ENCODE results near the gene TMEM186. TPM values are rescaled to one million over a fixed set of nuclear protein-coding genes. Genes with fewer than 3 reads are reported as not detected.

Gene TMEM186
- total RNA-seq, 2 experiments from 2014 or later = 1.9 to 3.1 TPM

DNA sequence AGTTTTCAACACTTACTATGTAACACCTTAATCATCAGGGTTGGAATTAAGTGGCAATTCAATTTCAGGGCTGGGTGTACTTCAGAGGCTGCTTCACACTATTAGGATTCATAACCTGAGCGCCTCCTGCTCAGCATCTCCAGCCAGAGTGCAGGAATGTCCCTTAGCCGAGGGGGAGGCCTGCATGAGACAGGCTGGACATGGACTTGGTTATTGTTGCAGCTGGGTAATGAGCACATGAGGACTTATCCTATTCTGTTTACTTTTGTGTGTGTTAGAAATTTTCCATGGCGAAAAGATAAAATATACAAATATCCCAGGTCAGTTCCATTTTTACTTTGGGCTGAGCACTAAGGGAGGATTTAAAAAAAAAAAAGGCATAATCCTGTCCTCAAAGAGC lies 10.6 kb upstream of the TMEM186 start:
- H3K9me3 Mint-ChIP-seq = no peaks in the 10 kb centered on the region
- Histone ChIP-seq H3K4me1 (ENCODE audit: insufficient read depth, low read length) (no peaks in the 10 kb centered on the region), H3K36me3 (ENCODE audit: insufficient read depth, low read length) (peaks cover 92% of the 10 kb centered on the region), H3K27ac (ENCODE audit: low read depth in 1 of 2, low read length in 2 of 2) (no peak overlapping the region), H3K9me3 (ENCODE audit: control insufficient read depth in 1 of 2, insufficient read depth in 1 of 2, low read length in 2 of 2) (no peaks in the 10 kb centered on the region), H3K27me3 (ENCODE audit: control insufficient read depth in 1 of 2, insufficient read depth in 2 of 2, low read length in 2 of 2) (no peaks in the 10 kb centered on the region), H3K4me3 (ENCODE audit: low read length) (no peak overlapping the region)
- TF ChIP-seq, protein P1, sequence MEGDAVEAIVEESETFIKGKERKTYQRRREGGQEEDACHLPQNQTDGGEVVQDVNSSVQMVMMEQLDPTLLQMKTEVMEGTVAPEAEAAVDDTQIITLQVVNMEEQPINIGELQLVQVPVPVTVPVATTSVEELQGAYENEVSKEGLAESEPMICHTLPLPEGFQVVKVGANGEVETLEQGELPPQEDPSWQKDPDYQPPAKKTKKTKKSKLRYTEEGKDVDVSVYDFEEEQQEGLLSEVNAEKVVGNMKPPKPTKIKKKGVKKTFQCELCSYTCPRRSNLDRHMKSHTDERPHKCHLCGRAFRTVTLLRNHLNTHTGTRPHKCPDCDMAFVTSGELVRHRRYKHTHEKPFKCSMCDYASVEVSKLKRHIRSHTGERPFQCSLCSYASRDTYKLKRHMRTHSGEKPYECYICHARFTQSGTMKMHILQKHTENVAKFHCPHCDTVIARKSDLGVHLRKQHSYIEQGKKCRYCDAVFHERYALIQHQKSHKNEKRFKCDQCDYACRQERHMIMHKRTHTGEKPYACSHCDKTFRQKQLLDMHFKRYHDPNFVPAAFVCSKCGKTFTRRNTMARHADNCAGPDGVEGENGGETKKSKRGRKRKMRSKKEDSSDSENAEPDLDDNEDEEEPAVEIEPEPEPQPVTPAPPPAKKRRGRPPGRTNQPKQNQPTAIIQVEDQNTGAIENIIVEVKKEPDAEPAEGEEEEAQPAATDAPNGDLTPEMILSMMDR (IDR thresholded peaks at IDR 0.05) = no peak
- intact Hi-C loops (cut with DNase I, micrococcal nuclease) = no loop called here
- ATAC-seq (ENCODE audit: poor library complexity) (no peak), DNase-seq (no peak)
- CTCF ChIA-PET = no interaction called here
- H3K27me3 Mint-ChIP-seq = no peaks in the 10 kb centered on the region
- no peak overlapping the region for H3K4me3 Mint-ChIP-seq
- no peak overlapping the region for H3K27ac Mint-ChIP-seq
- H3K36me3 Mint-ChIP-seq (ENCODE audit: low read depth) = peaks cover 91% of the 10 kb centered on the region
- POLR2A ChIA-PET = no interaction called here
- peaks cover 4% of the 10 kb centered on the region for H3K4me1 Mint-ChIP-seq (ENCODE audit: low read depth)

DNA sequence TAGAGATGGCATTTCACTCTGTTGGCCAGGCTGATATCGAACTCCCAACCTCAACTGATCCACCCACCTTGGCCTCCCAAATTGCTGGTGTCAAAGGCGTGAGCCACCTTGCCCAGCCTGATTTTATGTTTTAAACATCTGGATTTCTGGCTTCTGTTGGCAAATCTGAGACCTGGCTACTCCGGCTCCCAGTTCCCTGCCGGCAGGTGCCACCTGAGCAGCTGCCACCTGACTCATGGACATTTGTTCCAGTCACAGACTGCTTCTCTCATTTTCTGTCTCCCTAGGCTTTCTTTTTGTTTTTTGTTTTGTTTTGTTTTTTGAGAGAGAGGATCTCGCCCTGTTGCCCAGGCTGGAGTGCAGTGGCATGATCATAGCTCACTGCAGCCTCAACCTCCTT lies 9.8 kb upstream of the TMEM186 start:
- ChIA-PET POLR2A (no interaction called here), CTCF (no interaction called here)
- no peak overlapping the region for H3K27ac ChIP-seq (ENCODE audit: low read depth in 1 of 2, low read length in 2 of 2)
- no peaks in the 10 kb centered on the region for H3K9me3 Mint-ChIP-seq
- DNase-seq (no peak), ATAC-seq (ENCODE audit: poor library complexity) (no peak)
- no peaks in the 10 kb centered on the region for H3K9me3 ChIP-seq (ENCODE audit: control insufficient read depth in 1 of 2, insufficient read depth in 1 of 2, low read length in 2 of 2)
- H3K27me3 ChIP-seq (ENCODE audit: control insufficient read depth in 1 of 2, insufficient read depth in 2 of 2, low read length in 2 of 2) = no peaks in the 10 kb centered on the region
- no peak overlapping the region for H3K27ac Mint-ChIP-seq
- intact Hi-C loops (cut with DNase I, micrococcal nuclease) = no loop called here
- H3K4me3 ChIP-seq (ENCODE audit: low read length) = no peak overlapping the region
- H3K36me3 ChIP-seq (ENCODE audit: insufficient read depth, low read length) = peaks cover 92% of the 10 kb centered on the region
- H3K27me3 Mint-ChIP-seq = no peaks in the 10 kb centered on the region
- no peak overlapping the region for H3K4me3 Mint-ChIP-seq
- no peaks in the 10 kb centered on the region for H3K4me1 ChIP-seq (ENCODE audit: insufficient read depth, low read length)
- TF ChIP-seq, protein P1 (IDR thresholded peaks at IDR 0.05) = no peak
- peaks cover 91% of the 10 kb centered on the region for H3K36me3 Mint-ChIP-seq (ENCODE audit: low read depth)
- peaks cover 7% of the 10 kb centered on the region for H3K4me1 Mint-ChIP-seq (ENCODE audit: low read depth)

DNA sequence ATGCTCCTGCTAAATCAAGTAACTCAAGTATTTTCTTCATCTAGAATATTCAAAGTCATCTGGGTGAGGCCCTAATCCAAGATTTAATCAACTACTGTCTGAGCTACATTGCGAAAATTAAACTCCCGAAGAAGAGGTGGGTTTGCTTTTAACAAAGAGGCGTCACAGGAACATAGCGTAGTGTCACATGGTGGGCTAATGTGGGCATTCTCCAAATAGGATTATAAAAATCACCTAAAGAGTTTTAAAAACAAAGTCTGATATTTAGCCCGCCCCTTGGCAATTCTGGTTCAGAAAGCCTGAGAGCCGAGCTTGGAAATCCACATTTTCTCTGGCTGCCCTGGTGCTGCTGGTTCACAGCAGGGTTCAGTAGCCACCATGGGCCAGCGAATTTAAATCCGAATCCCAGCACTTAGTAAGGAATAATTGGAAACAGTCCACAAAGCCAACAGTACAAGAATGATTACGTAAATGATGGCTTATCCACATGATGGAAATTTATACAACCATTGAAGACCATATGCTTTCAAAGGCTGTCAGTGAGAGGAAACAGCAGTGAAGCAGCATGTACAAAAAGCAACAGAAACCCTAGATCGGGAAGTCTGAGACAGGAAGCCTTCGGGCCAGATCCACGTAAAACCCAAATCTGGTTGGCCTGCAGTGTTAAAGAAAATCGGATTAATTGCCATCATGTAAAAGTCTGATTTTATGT lies 9.0 kb upstream of the TMEM186 start:
- no peak overlapping the region for H3K27ac Mint-ChIP-seq

More for the DNA sequence above, 9.0 kb upstream of the TMEM186 start:
- no peak overlapping the region for H3K4me3 Mint-ChIP-seq
- H3K27me3 ChIP-seq (ENCODE audit: control insufficient read depth in 1 of 2, insufficient read depth in 2 of 2, low read length in 2 of 2) = no peaks in the 10 kb centered on the region
- intact Hi-C loops (cut with DNase I, micrococcal nuclease) = no loop called here
- ATAC-seq (ENCODE audit: poor library complexity) = no peak
- ChIA-PET CTCF (no interaction called here), POLR2A (interaction anchor here (1.3 to 1.5 kb wide), 2 partner anchors 9 to 11 kb away, joined by 3 to 4 read pairs; partner anchors contain the start of gene TMEM186)
- no peak for DNase-seq
- H3K9me3 ChIP-seq (ENCODE audit: control insufficient read depth in 1 of 2, insufficient read depth in 1 of 2, low read length in 2 of 2) = no peaks in the 10 kb centered on the region
- peaks cover 7% of the 10 kb centered on the region for H3K4me1 Mint-ChIP-seq (ENCODE audit: low read depth)
- H3K36me3 ChIP-seq (ENCODE audit: insufficient read depth, low read length) = peaks cover 92% of the 10 kb centered on the region
- no peaks in the 10 kb centered on the region for H3K27me3 Mint-ChIP-seq
- H3K27ac ChIP-seq (ENCODE audit: low read depth in 1 of 2, low read length in 2 of 2) = no peak overlapping the region
- no peak overlapping the region for H3K4me3 ChIP-seq (ENCODE audit: low read length)
- H3K36me3 Mint-ChIP-seq (ENCODE audit: low read depth) = peaks cover 91% of the 10 kb centered on the region
- no peaks in the 10 kb centered on the region for H3K9me3 Mint-ChIP-seq
- TF ChIP-seq, protein P1 (IDR thresholded peaks at IDR 0.05) = no peak
- H3K4me1 ChIP-seq (ENCODE audit: insufficient read depth, low read length) = no peaks in the 10 kb centered on the region
